WTC11 (cell line): ENCODE measurements around the gene RFTN1. TPM values are rescaled to one million over a fixed set of nuclear protein-coding genes. Genes with fewer than 3 reads are reported as not detected.

Experiments
- ATAC-seq: fragments of 200-7000 bp; cut with Tn5 transposase; 2 replicates; pipeline ENCODE4 v1.10.0; 2021; ENCODE audit warnings: mild to moderate bottlenecking, moderate library complexity
- CTCF ChIA-PET: fragments of 300-600 bp; sonication (Branson Sonifier 250); formaldehyde crosslinking; loops from one replicate; lab custom pipeline; 2021; ENCODE audit warnings: antibody characterized with exemption; lab: Charles Lee
- POLR2A ChIA-PET: fragments of 350-600 bp; sonication (Branson Sonifier 250); formaldehyde crosslinking; loops from one replicate; lab custom pipeline; 2021; ENCODE audit warnings: antibody characterized with exemption; lab: Charles Lee
- DNase-seq: peaks from one replicate; pipeline ENCODE4 v3.0.0; 2021; ENCODE audit warnings: low spot score
- H3K27ac Mint-ChIP-seq: 2 replicates; pipeline ENCODE4 v1.8.0; 2021; ENCODE audit warnings: mixed read lengths
- H3K27me3 Mint-ChIP-seq: 2 replicates; pipeline ENCODE4 v1.8.0; 2021; ENCODE audit warnings: low read depth, mild to moderate bottlenecking, moderate library complexity, mixed read lengths
- H3K36me3 Mint-ChIP-seq: 2 replicates; pipeline ENCODE4 v1.8.0; 2021; ENCODE audit warnings: mixed read lengths
- H3K4me1 Mint-ChIP-seq: 2 replicates; pipeline ENCODE4 v1.8.0; 2022; ENCODE audit warnings: mixed read lengths
- H3K4me3 Mint-ChIP-seq: 2 replicates; pipeline ENCODE4 v1.8.0; 2021; ENCODE audit warnings: mild to moderate bottlenecking, moderate library complexity, mixed read lengths
- H3K9me3 Mint-ChIP-seq: 2 replicates; pipeline ENCODE4 v1.8.0; 2021; ENCODE audit warnings: mixed read lengths
- CBFB ChIP-seq: sonication (generic); formaldehyde crosslinking; IDR thresholded peaks from 2 replicates; pipeline ENCODE4 v1.8.1; 2022; ENCODE audit warnings: mild to moderate bottlenecking, low read depth, missing genetic modification reagents
- CDX4 ChIP-seq: fragments of 250-450 bp; sonication (Bioruptor Pico); IDR thresholded peaks from 2 replicates; pipeline ENCODE4 v1.9.0; 2021; ENCODE audit warnings: moderate library complexity, mild to moderate bottlenecking, inconsistent platforms, borderline replicate concordance
- CTCF ChIP-seq: fragments of 200-600 bp; IDR thresholded peaks from 2 replicates; pipeline ENCODE4 v1.8.0; 2022; ENCODE audit warnings: antibody characterized with exemption
- E2F4 ChIP-seq: sonication (generic); formaldehyde crosslinking; IDR thresholded peaks from 2 replicates; pipeline ENCODE4 v1.8.1; 2022; ENCODE audit warnings: low read depth, mild to moderate bottlenecking, moderate library complexity, missing genetic modification reagents, borderline replicate concordance
- ETV6 ChIP-seq: sonication (generic); formaldehyde crosslinking; IDR thresholded peaks from 2 replicates; pipeline ENCODE4 v1.8.1; 2022; ENCODE audit warnings: mild to moderate bottlenecking, missing genetic modification reagents
- FOXK1 ChIP-seq: sonication (generic); formaldehyde crosslinking; IDR thresholded peaks from 2 replicates; pipeline ENCODE4 v1.8.0; 2022; ENCODE audit warnings: mild to moderate bottlenecking, moderate library complexity, missing genetic modification reagents
- GABPB1 ChIP-seq: sonication (generic); formaldehyde crosslinking; IDR thresholded peaks from 2 replicates; pipeline ENCODE4 v1.8.1; 2023; ENCODE audit warnings: mild to moderate bottlenecking, missing genetic modification reagents
- GRHL2 ChIP-seq: fragments of 250-450 bp; sonication (Bioruptor Pico); IDR thresholded peaks from 2 replicates; pipeline ENCODE4 v1.8.0; 2022; ENCODE audit warnings: mild to moderate bottlenecking, moderate library complexity; ENCODE audit not compliant: insufficient replicate concordance, severe bottlenecking
- HMGA2 ChIP-seq: fragments of 250-450 bp; sonication (Bioruptor Pico); IDR thresholded peaks from 2 replicates; pipeline ENCODE4 v1.4.0; 2021; ENCODE audit warnings: mild to moderate bottlenecking, moderate library complexity
- HMGXB4 ChIP-seq: sonication (generic); formaldehyde crosslinking; IDR thresholded peaks from 2 replicates; pipeline ENCODE4 v1.8.1; 2023; ENCODE audit warnings: mild to moderate bottlenecking, moderate library complexity, missing genetic modification reagents
- IRF1 ChIP-seq: sonication (generic); formaldehyde crosslinking; IDR thresholded peaks from 2 replicates; pipeline ENCODE4 v1.8.0; 2023; ENCODE audit warnings: missing genetic modification reagents
- JAZF1 ChIP-seq: fragments of 250-450 bp; sonication (Bioruptor Pico); IDR thresholded peaks from 2 replicates; pipeline ENCODE4 v1.9.0; 2021; ENCODE audit warnings: moderate library complexity, mild to moderate bottlenecking, inconsistent platforms
- MAX ChIP-seq: sonication (generic); formaldehyde crosslinking; IDR thresholded peaks from 2 replicates; pipeline ENCODE4 v1.8.0; 2022; ENCODE audit warnings: mild to moderate bottlenecking, missing genetic modification reagents
- MXD4 ChIP-seq: fragments of 250-450 bp; sonication (Bioruptor Pico); IDR thresholded peaks from 2 replicates; pipeline ENCODE4 v1.8.0; 2021; ENCODE audit warnings: mild to moderate bottlenecking, moderate library complexity, borderline replicate concordance
- NFYB ChIP-seq: sonication (generic); formaldehyde crosslinking; conservative IDR thresholded peaks from 2 replicates; pipeline ENCODE4 v1.8.0; 2022; ENCODE audit warnings: low read depth, missing genetic modification reagents
- NR2C2 ChIP-seq: sonication (generic); formaldehyde crosslinking; IDR thresholded peaks from 2 replicates; pipeline ENCODE4 v1.8.0; 2022; ENCODE audit warnings: mild to moderate bottlenecking, missing genetic modification reagents
- PREB ChIP-seq: sonication (generic); formaldehyde crosslinking; IDR thresholded peaks from 2 replicates; pipeline ENCODE4 v1.8.1; 2022; ENCODE audit warnings: mild to moderate bottlenecking, missing genetic modification reagents, moderate library complexity, borderline replicate concordance
- SP1 ChIP-seq: sonication (generic); formaldehyde crosslinking; conservative IDR thresholded peaks from 2 replicates; pipeline ENCODE4 v1.8.1; 2022; ENCODE audit warnings: missing genetic modification reagents
- TEAD1 ChIP-seq: sonication (generic); formaldehyde crosslinking; IDR thresholded peaks from 2 replicates; pipeline ENCODE4 v1.8.0; 2022; ENCODE audit warnings: mild to moderate bottlenecking, missing genetic modification reagents
- ZNF121 ChIP-seq: sonication (generic); formaldehyde crosslinking; IDR thresholded peaks from 2 replicates; pipeline ENCODE4 v1.8.0; 2023; ENCODE audit warnings: missing genetic modification reagents
- ZNF219 ChIP-seq: sonication (generic); formaldehyde crosslinking; IDR thresholded peaks from 2 replicates; pipeline ENCODE4 v1.8.0; 2023; ENCODE audit warnings: missing genetic modification reagents, mild to moderate bottlenecking, borderline replicate concordance
- ZNF232 ChIP-seq: sonication (generic); formaldehyde crosslinking; IDR thresholded peaks from 2 replicates; pipeline ENCODE4 v1.8.0; 2022; ENCODE audit warnings: mild to moderate bottlenecking, missing genetic modification reagents
- ZNF263 ChIP-seq: sonication (generic); formaldehyde crosslinking; IDR thresholded peaks from 2 replicates; pipeline ENCODE4 v1.8.1; 2022; ENCODE audit warnings: low read depth, mild to moderate bottlenecking, moderate library complexity, missing genetic modification reagents
- ZNF416 ChIP-seq: fragments of 250-450 bp; sonication (Bioruptor Pico); IDR thresholded peaks from 2 replicates; pipeline ENCODE4 v1.9.0; 2021; ENCODE audit warnings: mild to moderate bottlenecking, inconsistent platforms
- ZNF512 ChIP-seq: sonication (generic); formaldehyde crosslinking; IDR thresholded peaks from 2 replicates; pipeline ENCODE4 v1.8.1; 2022; ENCODE audit warnings: missing genetic modification reagents, borderline replicate concordance
- total RNA-seq: library from RNA; stranded (reverse); gene quantifications from 3 replicates; pipeline ENCODE4 v1.2.3, GENCODE V29; 2021

Gene RFTN1
- total RNA-seq, 1 experiment from 2014 or later: 3.8 TPM

- Mint-ChIP-seq H3K27me3 (peaks cover 5% of the 10 kb centered on the region), H3K27ac (no peak overlapping the region), H3K36me3 (peaks cover 3% of the 10 kb centered on the region; the same call in 1 of the 2 replicates), H3K4me1 (peaks cover 2% of the 10 kb centered on the region; the same call in 1 of the 2 replicates), H3K4me3 (no peak overlapping the region), H3K9me3 (peaks cover 34% of the 10 kb centered on the region)
- ChIA-PET POLR2A (no interaction called here), CTCF (no interaction called here)
- DNase-seq (no peak), ATAC-seq (no peak)
- TF ChIP-seq ZNF263 (CRISPR knock-in tag) (no peak), NR2C2 (CRISPR knock-in tag) (no peak), GRHL2 (no peak), MXD4 (no peak), FOXK1 (CRISPR knock-in tag) (no peak), ZNF416 (CRISPR knock-in tag) (no peak), E2F4 (CRISPR knock-in tag) (no peak), ETV6 (CRISPR knock-in tag) (no peak), CDX4 (no peak), NFYB (CRISPR knock-in tag) (no peak), MAX (CRISPR knock-in tag) (no peak), ZNF232 (no peak), HMGA2 (no peak), JAZF1 (CRISPR knock-in tag) (no peak), IRF1 (CRISPR knock-in tag) (no peak), GABPB1 (no peak), ZNF219 (CRISPR knock-in tag) (no peak), SP1 (no peak), TEAD1 (CRISPR knock-in tag) (no peak)
Measured at GRCh38 chr3:16522834-16523233, 9.3 kb upstream of the RFTN1 start.

GRCh38 chr3:16520970-16521881 lies 7.7 kb upstream of the RFTN1 start:
- Mint-ChIP-seq H3K27me3 (peaks cover 5% of the 10 kb centered on the region), H3K4me3 (no peak overlapping the region), H3K4me1 (peaks cover 17% of the 10 kb centered on the region), H3K27ac (no peak overlapping the region), H3K9me3 (peaks cover 28% of the 10 kb centered on the region), H3K36me3 (peaks cover 3% of the 10 kb centered on the region; the same call in 1 of the 2 replicates)
- DNase-seq: no peak
- ATAC-seq: no peak
- ChIA-PET POLR2A (interaction anchor here (0.6 kb wide), 1 partner anchor 134 kb away, joined by 5 read pairs; no protein-coding TSS in a partner anchor), CTCF (no interaction called here)
- TF ChIP-seq CBFB (CRISPR knock-in tag): no peak
- no peak for TF ChIP-seq CTCF
- no peak for TF ChIP-seq MXD4
- no peak for TF ChIP-seq PREB (CRISPR knock-in tag)
- no peak for TF ChIP-seq ZNF512 (CRISPR knock-in tag)
- TF ChIP-seq ZNF121 (CRISPR knock-in tag): no peak
- no peak for TF ChIP-seq NR2C2 (CRISPR knock-in tag)
- TF ChIP-seq HMGXB4 (CRISPR knock-in tag): no peak
